HepG2 (cell line): Measurements from ENCODE around the gene PTMA. TPM values are rescaled to one million over a fixed set of nuclear protein-coding genes. Genes with fewer than 3 reads are reported as not detected.
A peak's percentile ranks its signal among the peaks of the same experiment; 100 is the strongest.

Experiments
- JUND ChIP-seq: sonication (generic); formaldehyde crosslinking; IDR thresholded peaks from 2 replicates; pipeline ENCODE4 v1.8.0; 2022; ENCODE audit warnings: mild to moderate bottlenecking, missing genetic modification reagents
- KDM6A ChIP-seq: IDR thresholded peaks from 2 replicates; pipeline ENCODE4 v1.6.1; 2016; ENCODE audit warnings: low read depth
- KLF16 ChIP-seq, 2 experiments: sonication (generic) in 1 of 2; formaldehyde crosslinking in 1 of 2; IDR thresholded peaks; 2 replicates each; pipeline versions ENCODE4 v1.6.1 to v1.8.0; 2016 to 2023; ENCODE audit warnings: missing genetic modification reagents in 2 of 2, missing compliant biosample characterization in 1 of 2
- KMT2B ChIP-seq: IDR thresholded peaks from 2 replicates; pipeline ENCODE4 v1.6.1; 2016; ENCODE audit warnings: missing genetic modification reagents, missing compliant biosample characterization
- PAF1 ChIP-seq: IDR thresholded peaks from 2 replicates; pipeline ENCODE4 v1.6.1; 2016; ENCODE audit warnings: missing genetic modification reagents, missing compliant biosample characterization
- SAP130 ChIP-seq: IDR thresholded peaks from 2 replicates; pipeline ENCODE4 v1.6.1; 2016; ENCODE audit warnings: low read depth
- SMC3 ChIP-seq: IDR thresholded peaks from 2 replicates; pipeline ENCODE4 v1.6.1; 2011; ENCODE audit warnings: low read length, improper control_type of control experiment
- SP2 ChIP-seq: sonication (generic); formaldehyde crosslinking; IDR thresholded peaks from 2 replicates; pipeline ENCODE4 v1.5.1; 2020; ENCODE audit warnings: mild to moderate bottlenecking, missing genetic modification reagents
- YEATS2 ChIP-seq: sonication (generic); formaldehyde crosslinking; IDR thresholded peaks from 2 replicates; pipeline ENCODE4 v1.4.0; 2020; ENCODE audit warnings: missing genetic modification reagents, borderline replicate concordance
- ZNF20 ChIP-seq: sonication (generic); formaldehyde crosslinking; IDR thresholded peaks from 2 replicates; pipeline ENCODE4 v1.4.0; 2020; ENCODE audit warnings: mild to moderate bottlenecking, moderate library complexity, missing genetic modification reagents
- ZNF24 ChIP-seq: fragments of 450-650 bp; IDR thresholded peaks from 2 replicates; pipeline ENCODE4 v1.6.1; 2017; ENCODE audit warnings: antibody characterized with exemption, mild to moderate bottlenecking
- polyA plus RNA-seq, 8 experiments: library from polyadenylated mRNA; depleted of rRNA in 3 of 8; stranded (reverse) in 7 of 8; unstranded in 1 of 8; fragments of >200 nt; fragmentation: Illumina TruSeq in 4 of 8; extraction: Trizol in 4 of 8; gene quantifications; 2 replicates each; pipeline versions ENCODE4 v1.2.1 to v1.2.3, GENCODE V29; 2011 to 2016; ENCODE audit warnings: low read depth in 4 of 8, missing spikeins in 1 of 8, mixed read lengths in 1 of 8; ENCODE audit not compliant: insufficient read depth in 1 of 8
- total RNA-seq, 5 experiments: library from RNA; depleted of rRNA; stranded (reverse); fragments of >200 nt; fragmentation: Illumina TruSeq; extraction: Trizol; gene quantifications; 2 replicates each; pipeline ENCODE4 v1.2.3, GENCODE V29; 2016; ENCODE audit warnings: low read depth in 1 of 5
- TF ChIP-seq, protein P1 (sequence below): sonication (generic); formaldehyde crosslinking; IDR thresholded peaks from 2 replicates; pipeline ENCODE4 v1.4.0; 2020; ENCODE audit warnings: missing genetic modification reagents, borderline replicate concordance
- TF ChIP-seq, protein P2 (sequence below): sonication (generic); formaldehyde crosslinking; IDR thresholded peaks from 2 replicates; pipeline ENCODE4 v1.4.0; 2020; ENCODE audit warnings: missing genetic modification reagents
- TF ChIP-seq, protein P3 (sequence below): sonication (generic); formaldehyde crosslinking; IDR thresholded peaks from 2 replicates; pipeline ENCODE4 v1.4.0; 2020; ENCODE audit warnings: missing genetic modification reagents
- TF ChIP-seq, protein P4 (sequence below): sonication (generic); formaldehyde crosslinking; IDR thresholded peaks from 2 replicates; pipeline ENCODE4 v1.8.0; 2022; ENCODE audit warnings: missing genetic modification reagents, mild to moderate bottlenecking, moderate library complexity, borderline replicate concordance
- TF ChIP-seq, protein P5 (sequence below): sonication (generic); formaldehyde crosslinking; IDR thresholded peaks from 2 replicates; pipeline ENCODE4 v1.5.0; 2020; ENCODE audit warnings: mild to moderate bottlenecking, missing genetic modification reagents

PTMA gene
- total and polyA plus RNA-seq, 2 of the 13 experiments (the other 11 are each of a cell fraction or from before 2014, with no cell fraction given), result 190 to 1,086 TPM

DNA sequence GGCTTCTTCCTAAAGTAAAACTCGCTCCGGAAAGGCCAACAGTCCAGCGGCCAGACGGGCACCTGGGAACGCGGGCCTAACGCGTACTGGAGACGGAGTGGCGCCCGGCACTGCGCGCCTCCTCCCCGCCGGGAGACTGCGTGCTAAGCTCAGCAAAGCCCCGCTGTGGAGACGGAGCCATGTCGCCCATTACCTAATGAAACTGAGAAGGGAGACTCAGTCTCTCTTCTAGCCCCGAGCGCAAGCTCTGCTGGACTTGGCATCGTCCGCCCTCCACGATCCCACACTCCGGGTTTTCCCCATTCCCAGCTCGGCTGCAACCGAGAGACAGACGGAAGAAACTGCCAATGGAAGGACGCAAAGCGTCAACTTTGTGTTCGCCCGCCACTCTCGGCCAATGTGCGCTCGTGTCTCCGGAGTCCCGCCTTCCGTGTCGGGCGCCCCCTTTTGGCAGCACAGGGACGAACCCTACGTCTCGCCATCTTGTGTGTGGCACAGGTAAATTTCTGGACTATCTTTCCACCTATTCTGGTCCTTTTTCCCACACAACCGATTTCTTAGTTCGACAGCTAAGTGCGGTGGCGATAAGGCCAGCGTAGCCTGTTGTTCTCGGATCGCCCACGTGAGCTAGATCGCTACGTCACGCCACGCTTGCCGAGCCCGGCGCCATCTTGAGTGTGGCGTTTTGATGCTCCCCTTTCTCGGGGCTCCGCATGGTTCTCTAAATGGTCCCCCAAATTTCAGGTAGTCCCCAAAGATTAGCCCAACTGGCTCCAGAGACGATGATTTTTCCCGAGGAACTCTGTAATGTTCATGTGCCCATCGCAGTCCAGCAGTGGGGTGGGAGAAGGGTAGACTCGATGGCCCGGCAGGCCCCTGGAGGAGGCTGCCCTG, 1.3 kb upstream of the PTMA start (continued):
- TF ChIP-seq, protein P1, sequence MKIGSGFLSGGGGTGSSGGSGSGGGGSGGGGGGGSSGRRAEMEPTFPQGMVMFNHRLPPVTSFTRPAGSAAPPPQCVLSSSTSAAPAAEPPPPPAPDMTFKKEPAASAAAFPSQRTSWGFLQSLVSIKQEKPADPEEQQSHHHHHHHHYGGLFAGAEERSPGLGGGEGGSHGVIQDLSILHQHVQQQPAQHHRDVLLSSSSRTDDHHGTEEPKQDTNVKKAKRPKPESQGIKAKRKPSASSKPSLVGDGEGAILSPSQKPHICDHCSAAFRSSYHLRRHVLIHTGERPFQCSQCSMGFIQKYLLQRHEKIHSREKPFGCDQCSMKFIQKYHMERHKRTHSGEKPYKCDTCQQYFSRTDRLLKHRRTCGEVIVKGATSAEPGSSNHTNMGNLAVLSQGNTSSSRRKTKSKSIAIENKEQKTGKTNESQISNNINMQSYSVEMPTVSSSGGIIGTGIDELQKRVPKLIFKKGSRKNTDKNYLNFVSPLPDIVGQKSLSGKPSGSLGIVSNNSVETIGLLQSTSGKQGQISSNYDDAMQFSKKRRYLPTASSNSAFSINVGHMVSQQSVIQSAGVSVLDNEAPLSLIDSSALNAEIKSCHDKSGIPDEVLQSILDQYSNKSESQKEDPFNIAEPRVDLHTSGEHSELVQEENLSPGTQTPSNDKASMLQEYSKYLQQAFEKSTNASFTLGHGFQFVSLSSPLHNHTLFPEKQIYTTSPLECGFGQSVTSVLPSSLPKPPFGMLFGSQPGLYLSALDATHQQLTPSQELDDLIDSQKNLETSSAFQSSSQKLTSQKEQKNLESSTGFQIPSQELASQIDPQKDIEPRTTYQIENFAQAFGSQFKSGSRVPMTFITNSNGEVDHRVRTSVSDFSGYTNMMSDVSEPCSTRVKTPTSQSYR (CRISPR knock-in tag), result no peak
- TF ChIP-seq, protein P2, sequence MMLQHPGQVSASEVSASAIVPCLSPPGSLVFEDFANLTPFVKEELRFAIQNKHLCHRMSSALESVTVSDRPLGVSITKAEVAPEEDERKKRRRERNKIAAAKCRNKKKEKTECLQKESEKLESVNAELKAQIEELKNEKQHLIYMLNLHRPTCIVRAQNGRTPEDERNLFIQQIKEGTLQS (CRISPR knock-in tag), result no peak
- peak; percentile 59 for TF ChIP-seq SAP130 (CRISPR knock-in tag)
- 0 out of 2 replicates have a peak, but pooled peaks have one; percentile 12 for TF ChIP-seq JUND (CRISPR knock-in tag)
- TF ChIP-seq SP2 (CRISPR knock-in tag), result peak; percentile 100
- peak in 1 of 2 experiments; percentile 82; a peak in 2 of 4 replicates for TF ChIP-seq KLF16 (CRISPR knock-in tag; IDR thresholded peaks at IDR 0.05)
- peak; percentile 40; the same call in 1 of the 2 replicates for TF ChIP-seq KMT2B
- TF ChIP-seq ZNF20 (CRISPR knock-in tag), result no peak
- TF ChIP-seq, protein P3, sequence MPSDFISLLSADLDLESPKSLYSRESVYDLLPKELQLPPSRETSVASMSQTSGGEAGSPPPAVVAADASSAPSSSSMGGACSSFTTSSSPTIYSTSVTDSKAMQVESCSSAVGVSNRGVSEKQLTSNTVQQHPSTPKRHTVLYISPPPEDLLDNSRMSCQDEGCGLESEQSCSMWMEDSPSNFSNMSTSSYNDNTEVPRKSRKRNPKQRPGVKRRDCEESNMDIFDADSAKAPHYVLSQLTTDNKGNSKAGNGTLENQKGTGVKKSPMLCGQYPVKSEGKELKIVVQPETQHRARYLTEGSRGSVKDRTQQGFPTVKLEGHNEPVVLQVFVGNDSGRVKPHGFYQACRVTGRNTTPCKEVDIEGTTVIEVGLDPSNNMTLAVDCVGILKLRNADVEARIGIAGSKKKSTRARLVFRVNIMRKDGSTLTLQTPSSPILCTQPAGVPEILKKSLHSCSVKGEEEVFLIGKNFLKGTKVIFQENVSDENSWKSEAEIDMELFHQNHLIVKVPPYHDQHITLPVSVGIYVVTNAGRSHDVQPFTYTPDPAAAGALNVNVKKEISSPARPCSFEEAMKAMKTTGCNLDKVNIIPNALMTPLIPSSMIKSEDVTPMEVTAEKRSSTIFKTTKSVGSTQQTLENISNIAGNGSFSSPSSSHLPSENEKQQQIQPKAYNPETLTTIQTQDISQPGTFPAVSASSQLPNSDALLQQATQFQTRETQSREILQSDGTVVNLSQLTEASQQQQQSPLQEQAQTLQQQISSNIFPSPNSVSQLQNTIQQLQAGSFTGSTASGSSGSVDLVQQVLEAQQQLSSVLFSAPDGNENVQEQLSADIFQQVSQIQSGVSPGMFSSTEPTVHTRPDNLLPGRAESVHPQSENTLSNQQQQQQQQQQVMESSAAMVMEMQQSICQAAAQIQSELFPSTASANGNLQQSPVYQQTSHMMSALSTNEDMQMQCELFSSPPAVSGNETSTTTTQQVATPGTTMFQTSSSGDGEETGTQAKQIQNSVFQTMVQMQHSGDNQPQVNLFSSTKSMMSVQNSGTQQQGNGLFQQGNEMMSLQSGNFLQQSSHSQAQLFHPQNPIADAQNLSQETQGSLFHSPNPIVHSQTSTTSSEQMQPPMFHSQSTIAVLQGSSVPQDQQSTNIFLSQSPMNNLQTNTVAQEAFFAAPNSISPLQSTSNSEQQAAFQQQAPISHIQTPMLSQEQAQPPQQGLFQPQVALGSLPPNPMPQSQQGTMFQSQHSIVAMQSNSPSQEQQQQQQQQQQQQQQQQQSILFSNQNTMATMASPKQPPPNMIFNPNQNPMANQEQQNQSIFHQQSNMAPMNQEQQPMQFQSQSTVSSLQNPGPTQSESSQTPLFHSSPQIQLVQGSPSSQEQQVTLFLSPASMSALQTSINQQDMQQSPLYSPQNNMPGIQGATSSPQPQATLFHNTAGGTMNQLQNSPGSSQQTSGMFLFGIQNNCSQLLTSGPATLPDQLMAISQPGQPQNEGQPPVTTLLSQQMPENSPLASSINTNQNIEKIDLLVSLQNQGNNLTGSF, result no peak
- no peak for TF ChIP-seq KDM6A (CRISPR knock-in tag)
- TF ChIP-seq PAF1, result no peak
- TF ChIP-seq, protein P4, sequence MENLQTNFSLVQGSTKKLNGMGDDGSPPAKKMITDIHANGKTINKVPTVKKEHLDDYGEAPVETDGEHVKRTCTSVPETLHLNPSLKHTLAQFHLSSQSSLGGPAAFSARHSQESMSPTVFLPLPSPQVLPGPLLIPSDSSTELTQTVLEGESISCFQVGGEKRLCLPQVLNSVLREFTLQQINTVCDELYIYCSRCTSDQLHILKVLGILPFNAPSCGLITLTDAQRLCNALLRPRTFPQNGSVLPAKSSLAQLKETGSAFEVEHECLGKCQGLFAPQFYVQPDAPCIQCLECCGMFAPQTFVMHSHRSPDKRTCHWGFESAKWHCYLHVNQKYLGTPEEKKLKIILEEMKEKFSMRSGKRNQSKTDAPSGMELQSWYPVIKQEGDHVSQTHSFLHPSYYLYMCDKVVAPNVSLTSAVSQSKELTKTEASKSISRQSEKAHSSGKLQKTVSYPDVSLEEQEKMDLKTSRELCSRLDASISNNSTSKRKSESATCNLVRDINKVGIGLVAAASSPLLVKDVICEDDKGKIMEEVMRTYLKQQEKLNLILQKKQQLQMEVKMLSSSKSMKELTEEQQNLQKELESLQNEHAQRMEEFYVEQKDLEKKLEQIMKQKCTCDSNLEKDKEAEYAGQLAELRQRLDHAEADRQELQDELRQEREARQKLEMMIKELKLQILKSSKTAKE (CRISPR knock-in tag), result peak; percentile 41; the same call in 1 of the 2 replicates
- TF ChIP-seq, protein P5, sequence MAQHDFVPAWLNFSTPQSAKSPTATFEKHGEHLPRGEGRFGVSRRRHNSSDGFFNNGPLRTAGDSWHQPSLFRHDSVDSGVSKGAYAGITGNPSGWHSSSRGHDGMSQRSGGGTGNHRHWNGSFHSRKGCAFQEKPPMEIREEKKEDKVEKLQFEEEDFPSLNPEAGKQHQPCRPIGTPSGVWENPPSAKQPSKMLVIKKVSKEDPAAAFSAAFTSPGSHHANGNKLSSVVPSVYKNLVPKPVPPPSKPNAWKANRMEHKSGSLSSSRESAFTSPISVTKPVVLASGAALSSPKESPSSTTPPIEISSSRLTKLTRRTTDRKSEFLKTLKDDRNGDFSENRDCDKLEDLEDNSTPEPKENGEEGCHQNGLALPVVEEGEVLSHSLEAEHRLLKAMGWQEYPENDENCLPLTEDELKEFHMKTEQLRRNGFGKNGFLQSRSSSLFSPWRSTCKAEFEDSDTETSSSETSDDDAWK (CRISPR knock-in tag), result no peak
- no peak for TF ChIP-seq SMC3
- no peak for TF ChIP-seq ZNF24
- peak; percentile 56 for TF ChIP-seq YEATS2 (CRISPR knock-in tag)
